Measurements from ENCODE around the gene ALPK3. TPM values are rescaled to one million over a fixed set of nuclear protein-coding genes. Genes with fewer than 3 reads are reported as not detected.

Gene ALPK3
- total RNA-seq, 2 donors from 2014 or later: 57.8 to 94.1 TPM

DNA sequence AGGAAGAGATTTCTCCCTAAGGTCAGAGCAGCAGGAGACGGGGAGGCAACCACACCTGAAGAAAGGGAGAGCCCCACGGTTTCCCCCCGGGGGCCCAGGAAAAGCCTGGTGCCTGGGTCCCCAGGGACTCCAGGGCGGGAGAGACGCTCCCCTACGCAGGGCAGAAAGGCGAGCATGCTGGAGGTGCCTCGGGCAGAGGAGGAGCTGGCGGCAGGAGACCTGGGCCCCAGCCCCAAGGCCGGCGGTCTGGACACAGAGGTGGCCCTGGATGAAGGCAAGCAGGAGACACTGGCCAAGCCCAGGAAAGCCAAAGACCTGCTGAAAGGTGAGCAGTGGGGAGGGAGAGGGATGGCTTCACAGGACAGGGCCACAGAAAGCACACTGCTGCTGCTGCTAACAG lies 41.1 kb downstream of the ALPK3 start:
- H3K27ac Mint-ChIP-seq: no peak overlapping the region
- H3K36me3 Mint-ChIP-seq (ENCODE audit: low read depth): peaks cover 62% of the 10 kb centered on the region
- 90 to 91% methylated on average over 11 of the region's 11 CpGs for WGBS, 2 experiments (ENCODE audit: insufficient coverage in 1 of 2, insufficient read length in 1 of 2)
- no peaks in the 10 kb centered on the region for H3K4me1 ChIP-seq (ENCODE audit: control insufficient read depth, insufficient read depth, low read length)
- no peak overlapping the region for H3K9ac ChIP-seq (ENCODE audit: extremely low read depth, low read length, poor library complexity, severe bottlenecking)
- no peaks in the 10 kb centered on the region for H3K27me3 ChIP-seq (ENCODE audit: control insufficient read depth, insufficient read depth, low read length, poor library complexity, severe bottlenecking)
- H3K9me3 ChIP-seq (ENCODE audit: control insufficient read depth, low read length): no peaks in the 10 kb centered on the region
- no peak overlapping the region for H3K27ac ChIP-seq (ENCODE audit: low read depth, low read length)
- no peaks in the 10 kb centered on the region for H3K9me3 Mint-ChIP-seq
- no peak overlapping the region for H3K4me3 ChIP-seq (ENCODE audit: low read length)
- H3K4me3 Mint-ChIP-seq: no peak overlapping the region
- peaks cover 96% of the 10 kb centered on the region for H3K36me3 ChIP-seq (ENCODE audit: control insufficient read depth, insufficient read depth, low read length)
- H3K27me3 Mint-ChIP-seq (ENCODE audit: insufficient read depth): no peaks in the 10 kb centered on the region
- no peak for DNase-seq
- H3K4me1 Mint-ChIP-seq: peaks cover 8% of the 10 kb centered on the region
- TF ChIP-seq, protein P1, sequence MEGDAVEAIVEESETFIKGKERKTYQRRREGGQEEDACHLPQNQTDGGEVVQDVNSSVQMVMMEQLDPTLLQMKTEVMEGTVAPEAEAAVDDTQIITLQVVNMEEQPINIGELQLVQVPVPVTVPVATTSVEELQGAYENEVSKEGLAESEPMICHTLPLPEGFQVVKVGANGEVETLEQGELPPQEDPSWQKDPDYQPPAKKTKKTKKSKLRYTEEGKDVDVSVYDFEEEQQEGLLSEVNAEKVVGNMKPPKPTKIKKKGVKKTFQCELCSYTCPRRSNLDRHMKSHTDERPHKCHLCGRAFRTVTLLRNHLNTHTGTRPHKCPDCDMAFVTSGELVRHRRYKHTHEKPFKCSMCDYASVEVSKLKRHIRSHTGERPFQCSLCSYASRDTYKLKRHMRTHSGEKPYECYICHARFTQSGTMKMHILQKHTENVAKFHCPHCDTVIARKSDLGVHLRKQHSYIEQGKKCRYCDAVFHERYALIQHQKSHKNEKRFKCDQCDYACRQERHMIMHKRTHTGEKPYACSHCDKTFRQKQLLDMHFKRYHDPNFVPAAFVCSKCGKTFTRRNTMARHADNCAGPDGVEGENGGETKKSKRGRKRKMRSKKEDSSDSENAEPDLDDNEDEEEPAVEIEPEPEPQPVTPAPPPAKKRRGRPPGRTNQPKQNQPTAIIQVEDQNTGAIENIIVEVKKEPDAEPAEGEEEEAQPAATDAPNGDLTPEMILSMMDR (conservative IDR thresholded peaks at IDR 0.05): no peak

DNA sequence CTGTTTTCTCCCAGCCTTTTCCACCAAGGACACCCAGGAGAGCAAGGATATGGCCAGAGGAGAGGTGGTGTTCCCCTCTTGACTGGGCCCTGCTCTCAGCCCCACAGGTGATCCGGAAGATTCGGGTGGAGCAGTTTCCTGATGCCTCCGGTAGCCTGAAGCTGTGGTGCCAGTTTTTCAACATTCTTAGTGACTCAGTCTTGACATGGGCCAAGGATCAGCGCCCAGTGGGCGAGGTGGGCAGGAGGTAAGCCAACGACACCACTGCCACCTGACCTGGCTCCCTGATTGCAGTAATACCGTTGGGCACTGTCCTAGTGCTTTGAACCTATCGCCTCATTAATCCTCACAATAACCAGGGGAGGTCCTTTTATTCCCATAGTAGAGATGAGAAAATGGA lies 42.0 kb downstream of the ALPK3 start:
- WGBS, 2 experiments (ENCODE audit: insufficient coverage in 1 of 2, insufficient read length in 1 of 2): 95 to 96% methylated on average over 6 to 8 of the region's 8 CpGs
- no peaks in the 10 kb centered on the region for H3K9me3 Mint-ChIP-seq
- H3K36me3 ChIP-seq (ENCODE audit: control insufficient read depth, insufficient read depth, low read length): peaks cover 100% of the 10 kb centered on the region
- no peak overlapping the region for H3K27ac ChIP-seq (ENCODE audit: low read depth, low read length)
- no peaks in the 10 kb centered on the region for H3K4me1 ChIP-seq (ENCODE audit: control insufficient read depth, insufficient read depth, low read length)
- TF ChIP-seq, protein P1 (conservative IDR thresholded peaks at IDR 0.05): no peak
- H3K27me3 Mint-ChIP-seq (ENCODE audit: insufficient read depth): no peaks in the 10 kb centered on the region
- no peak overlapping the region for H3K4me3 Mint-ChIP-seq
- DNase-seq: no peak
- H3K36me3 Mint-ChIP-seq (ENCODE audit: low read depth): peaks cover 70% of the 10 kb centered on the region
- no peaks in the 10 kb centered on the region for H3K27me3 ChIP-seq (ENCODE audit: control insufficient read depth, insufficient read depth, low read length, poor library complexity, severe bottlenecking)
- no peaks in the 10 kb centered on the region for H3K9me3 ChIP-seq (ENCODE audit: control insufficient read depth, low read length)
- peaks cover 8% of the 10 kb centered on the region for H3K4me1 Mint-ChIP-seq
- H3K4me3 ChIP-seq (ENCODE audit: low read length): no peak overlapping the region
- H3K27ac Mint-ChIP-seq: no peak overlapping the region
- H3K9ac ChIP-seq (ENCODE audit: extremely low read depth, low read length, poor library complexity, severe bottlenecking): no peak overlapping the region

DNA sequence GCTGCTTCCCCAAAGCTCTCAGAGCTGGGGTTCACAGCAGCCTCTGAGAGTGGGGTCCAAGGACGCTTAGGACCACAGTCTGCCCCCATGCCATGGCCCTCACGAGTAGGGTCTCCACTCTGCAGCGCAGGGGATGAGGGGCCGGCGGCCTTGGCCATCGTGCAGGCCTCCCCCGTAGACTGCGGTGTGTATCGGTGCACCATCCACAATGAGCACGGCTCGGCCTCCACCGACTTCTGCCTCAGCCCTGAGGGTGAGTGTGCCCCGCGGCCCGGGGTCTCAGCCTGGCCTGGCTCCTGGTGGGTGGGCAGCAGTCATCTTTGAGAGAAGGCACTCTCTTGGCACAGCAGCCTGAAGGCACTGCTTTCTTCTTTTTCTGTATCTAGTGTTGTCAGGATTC lies 42.5 kb downstream of the ALPK3 start:
- no peaks in the 10 kb centered on the region for H3K27me3 Mint-ChIP-seq (ENCODE audit: insufficient read depth)
- Histone ChIP-seq H3K9me3 (ENCODE audit: control insufficient read depth, low read length) (no peaks in the 10 kb centered on the region), H3K36me3 (ENCODE audit: control insufficient read depth, insufficient read depth, low read length) (peaks cover 100% of the 10 kb centered on the region), H3K4me1 (ENCODE audit: control insufficient read depth, insufficient read depth, low read length) (no peaks in the 10 kb centered on the region), H3K9ac (ENCODE audit: extremely low read depth, low read length, poor library complexity, severe bottlenecking) (no peak overlapping the region), H3K27me3 (ENCODE audit: control insufficient read depth, insufficient read depth, low read length, poor library complexity, severe bottlenecking) (no peaks in the 10 kb centered on the region), H3K4me3 (ENCODE audit: low read length) (no peak overlapping the region), H3K27ac (ENCODE audit: low read depth, low read length) (no peak overlapping the region)
- TF ChIP-seq, protein P1 (conservative IDR thresholded peaks at IDR 0.05): no peak
- WGBS, 2 experiments (ENCODE audit: insufficient coverage in 1 of 2, insufficient read length in 1 of 2): 94 to 97% methylated on average over 13 to 15 of the region's 15 CpGs
- no peak for DNase-seq
- no peak overlapping the region for H3K4me3 Mint-ChIP-seq
- H3K4me1 Mint-ChIP-seq: peaks cover 6% of the 10 kb centered on the region
- no peaks in the 10 kb centered on the region for H3K9me3 Mint-ChIP-seq
- H3K36me3 Mint-ChIP-seq (ENCODE audit: low read depth): peaks cover 72% of the 10 kb centered on the region
- H3K27ac Mint-ChIP-seq: no peak overlapping the region

Data from endodermal cell (in vitro differentiated cells).